ENCODE results near the gene TNNT1. TPM values are rescaled to one million over a fixed set of nuclear protein-coding genes. Genes with fewer than 3 reads are reported as not detected.
A peak's percentile ranks its signal among the peaks of the same experiment; 100 is the strongest.
"Not testable (repeated sequence)": the region's sequence is repeated elsewhere in the genome, so short reads cannot be mapped to it uniquely, and the experiment has no call there.

Gene TNNT1
- total and polyA plus RNA-seq, 2 experiments from 2014 or later: 11.5 to 32.1 TPM

DNA sequence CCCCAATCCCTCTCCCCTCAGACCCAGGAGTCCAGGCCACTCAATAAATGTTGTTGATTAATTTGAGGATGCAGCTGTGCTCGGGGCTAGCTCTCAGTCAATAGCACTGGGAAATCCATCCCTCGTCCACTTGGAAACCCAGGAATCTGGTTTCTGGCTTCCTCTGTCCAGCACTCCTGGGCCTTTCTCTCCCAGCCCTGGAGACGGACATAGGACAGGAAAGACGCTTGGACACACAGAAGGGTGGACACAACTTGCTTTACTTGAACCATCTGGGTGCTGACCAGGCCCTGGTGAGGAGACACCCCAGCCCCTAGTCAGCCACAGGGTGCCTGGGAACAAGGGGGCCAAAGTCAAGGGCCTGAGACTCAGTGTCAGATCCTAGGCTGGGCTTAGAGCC lies 9.4 kb upstream of the TNNT1 start:
- Histone ChIP-seq H4K20me1 (ENCODE audit: insufficient read depth, poor library complexity, severe bottlenecking) (no peaks in the 10 kb centered on the region), H3K9me2 (replicated peaks; ENCODE audit: insufficient read depth) (no peaks in the 10 kb centered on the region), H3K79me2 (no peaks in the 10 kb centered on the region), H3K4me1 (ENCODE audit: insufficient read depth) (no peaks in the 10 kb centered on the region), H3K9me3 (ENCODE audit: low read depth) (no peaks in the 10 kb centered on the region), H3K27ac (no peak overlapping the region), H2AFZ (no peak overlapping the region), H3K36me3 (replicated peaks; ENCODE audit: insufficient read depth, low read depth) (no peaks in the 10 kb centered on the region), H3K4me2 (no peak overlapping the region), H3K4me3 (no peak overlapping the region), H3K27me3 (peaks cover 41% of the 10 kb centered on the region)
- WGBS (ENCODE audit: low lambda C conversion rate, missing lambda C conversion rate): 58% methylated on average over 4 of the region's 4 CpGs
- TF ChIP-seq, protein P1, sequence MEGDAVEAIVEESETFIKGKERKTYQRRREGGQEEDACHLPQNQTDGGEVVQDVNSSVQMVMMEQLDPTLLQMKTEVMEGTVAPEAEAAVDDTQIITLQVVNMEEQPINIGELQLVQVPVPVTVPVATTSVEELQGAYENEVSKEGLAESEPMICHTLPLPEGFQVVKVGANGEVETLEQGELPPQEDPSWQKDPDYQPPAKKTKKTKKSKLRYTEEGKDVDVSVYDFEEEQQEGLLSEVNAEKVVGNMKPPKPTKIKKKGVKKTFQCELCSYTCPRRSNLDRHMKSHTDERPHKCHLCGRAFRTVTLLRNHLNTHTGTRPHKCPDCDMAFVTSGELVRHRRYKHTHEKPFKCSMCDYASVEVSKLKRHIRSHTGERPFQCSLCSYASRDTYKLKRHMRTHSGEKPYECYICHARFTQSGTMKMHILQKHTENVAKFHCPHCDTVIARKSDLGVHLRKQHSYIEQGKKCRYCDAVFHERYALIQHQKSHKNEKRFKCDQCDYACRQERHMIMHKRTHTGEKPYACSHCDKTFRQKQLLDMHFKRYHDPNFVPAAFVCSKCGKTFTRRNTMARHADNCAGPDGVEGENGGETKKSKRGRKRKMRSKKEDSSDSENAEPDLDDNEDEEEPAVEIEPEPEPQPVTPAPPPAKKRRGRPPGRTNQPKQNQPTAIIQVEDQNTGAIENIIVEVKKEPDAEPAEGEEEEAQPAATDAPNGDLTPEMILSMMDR (IDR thresholded peaks at IDR 0.05; ENCODE audit: poor library complexity): no peak
- TF ChIP-seq EZH2phosphoT487 (IDR thresholded peaks at IDR 0.05; ENCODE audit: low read depth, severe bottlenecking, unreplicated experiment) (no peak), EZH2 (IDR thresholded peaks at IDR 0.05; ENCODE audit: borderline replicate concordance) (no peak)
- no peak for DNase-seq (ENCODE audit: low spot score)

DNA sequence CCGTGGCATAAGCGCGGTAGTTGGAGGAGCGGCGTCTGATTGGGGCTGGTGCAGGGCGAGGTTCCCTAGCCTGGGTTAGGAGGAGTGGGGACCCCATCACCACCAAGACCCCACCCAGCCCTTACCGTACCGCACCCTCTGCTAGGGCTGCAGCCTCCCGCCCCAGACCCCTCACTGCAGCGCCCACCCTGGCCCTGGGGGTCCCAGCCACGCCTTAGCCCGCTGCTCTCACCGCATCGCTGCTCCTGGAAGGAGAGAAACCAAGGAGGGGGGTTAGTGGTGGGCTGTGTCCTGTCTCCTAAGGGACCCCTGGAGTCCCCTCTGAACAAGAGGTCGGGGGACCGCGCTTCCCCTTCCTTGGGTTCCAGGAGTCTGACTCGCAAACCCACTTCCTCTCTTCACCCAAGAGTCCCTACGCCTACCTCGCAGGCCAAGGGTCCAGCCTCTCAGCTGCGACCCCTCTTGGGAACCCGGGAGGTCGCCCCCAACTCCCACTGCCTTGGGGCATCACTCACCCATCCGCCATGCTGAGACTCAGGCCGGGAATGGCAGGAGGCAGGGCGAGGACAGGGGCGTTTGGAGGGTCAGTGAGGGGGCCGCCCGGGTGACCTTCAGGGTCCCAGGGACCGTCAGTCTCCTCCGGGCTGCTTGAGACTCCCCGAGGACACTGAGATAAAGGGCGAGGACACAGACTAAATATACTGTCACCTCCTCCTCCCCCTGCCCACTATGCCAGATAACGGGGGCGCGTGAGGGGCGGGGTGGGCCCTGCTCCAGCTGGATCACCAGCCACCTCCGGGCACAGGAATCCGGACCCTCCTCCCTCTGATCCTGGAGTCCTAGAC lies 8.3 kb upstream of the TNNT1 start, which contains the start of gene TNNI3:
TSS of gene TNNI3 (minus strand) at position 669 of the 845 bp plus-strand sequence. CDS start at position 526, 143 bp downstream.
- 62% methylated on average over 35 of the region's 39 CpGs for WGBS (ENCODE audit: low lambda C conversion rate, missing lambda C conversion rate)
- no peak within 1 kb of the TSS for H3K27ac ChIP-seq
- H3K4me1 ChIP-seq (ENCODE audit: insufficient read depth): no peaks in the 10 kb centered on the region
- H3K9me2 ChIP-seq (replicated peaks; ENCODE audit: insufficient read depth): no peaks in the 10 kb centered on the region
- peak within 1 kb of the TSS; percentile 77 for H3K4me2 ChIP-seq
- H3K27me3 ChIP-seq: peaks cover 39% of the 10 kb centered on the region
- H3K79me2 ChIP-seq: no peaks in the 10 kb centered on the region
- no peak within 1 kb of the TSS for H3K4me3 ChIP-seq
- H3K36me3 ChIP-seq (replicated peaks; ENCODE audit: insufficient read depth, low read depth): no peaks in the 10 kb centered on the region
- DNase-seq (ENCODE audit: low spot score): no peak
- H2AFZ ChIP-seq: no peak within 1 kb of the TSS
- H3K9me3 ChIP-seq (ENCODE audit: low read depth): no peaks in the 10 kb centered on the region
- no peaks in the 10 kb centered on the region for H4K20me1 ChIP-seq (ENCODE audit: insufficient read depth, poor library complexity, severe bottlenecking)
- TF ChIP-seq EZH2 (IDR thresholded peaks at IDR 0.05; ENCODE audit: borderline replicate concordance) (no peak), EZH2phosphoT487 (IDR thresholded peaks at IDR 0.05; ENCODE audit: low read depth, severe bottlenecking, unreplicated experiment) (no peak)
- TF ChIP-seq, protein P1 (IDR thresholded peaks at IDR 0.05; ENCODE audit: poor library complexity): no peak

DNA sequence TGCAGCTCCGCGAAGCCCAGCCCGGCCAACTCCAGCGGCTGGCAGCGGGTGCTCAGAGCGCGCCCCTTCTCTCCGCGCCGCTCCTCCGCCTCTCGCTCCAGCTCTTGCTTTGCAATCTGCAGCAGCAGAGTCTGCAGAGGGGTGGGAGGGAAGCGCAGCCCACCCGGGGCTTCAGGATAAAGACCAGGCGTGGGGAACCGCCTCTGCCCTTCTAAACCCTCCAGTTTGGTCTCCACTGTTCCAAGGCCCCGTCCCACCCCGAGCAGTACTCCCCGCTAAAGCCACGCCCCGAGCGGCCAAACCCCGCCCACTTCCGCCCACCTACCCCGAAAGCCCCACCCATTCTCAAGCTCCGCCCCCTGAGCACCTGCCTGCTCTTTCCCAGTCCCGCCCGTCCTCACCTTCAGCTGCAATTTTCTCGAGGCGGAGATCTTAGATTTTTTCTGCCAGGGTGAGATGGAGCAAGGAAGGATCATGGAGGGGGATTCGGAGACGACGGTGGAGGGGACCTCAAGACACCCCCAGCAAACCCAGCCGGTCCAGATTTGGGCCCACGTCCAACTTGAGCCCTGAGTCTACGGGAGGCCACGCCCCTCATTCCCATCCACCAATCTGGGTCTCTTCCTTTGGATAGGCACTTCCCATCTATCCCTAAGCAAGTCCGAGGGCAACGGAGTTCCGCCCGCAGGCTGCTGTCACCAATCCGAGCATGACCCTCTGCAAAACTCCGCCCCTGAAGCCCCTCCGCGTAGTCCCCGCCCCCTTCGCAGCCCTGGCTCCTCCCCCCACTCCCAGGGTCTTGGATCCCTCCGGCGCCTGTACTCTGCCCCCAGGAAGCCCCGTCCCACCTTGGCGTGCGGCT lies 7.4 kb upstream of the TNNT1 start:
- H3K79me2 ChIP-seq: no peaks in the 10 kb centered on the region
- H4K20me1 ChIP-seq (ENCODE audit: insufficient read depth, poor library complexity, severe bottlenecking): no peaks in the 10 kb centered on the region
- no peak overlapping the region for H3K27ac ChIP-seq
- 4% methylated on average over 42 of the region's 52 CpGs for WGBS (ENCODE audit: low lambda C conversion rate, missing lambda C conversion rate)
- H3K9me3 ChIP-seq (ENCODE audit: low read depth): no peaks in the 10 kb centered on the region
- H2AFZ ChIP-seq: peak overlapping the region; percentile 52
- no peak overlapping the region for H3K4me3 ChIP-seq
- peaks cover 30% of the 10 kb centered on the region for H3K27me3 ChIP-seq
- no peaks in the 10 kb centered on the region for H3K9me2 ChIP-seq (replicated peaks; ENCODE audit: insufficient read depth)
- H3K36me3 ChIP-seq (replicated peaks; ENCODE audit: insufficient read depth, low read depth): no peaks in the 10 kb centered on the region
- TF ChIP-seq EZH2phosphoT487 (IDR thresholded peaks at IDR 0.05; ENCODE audit: low read depth, severe bottlenecking, unreplicated experiment) (no peak), EZH2 (IDR thresholded peaks at IDR 0.05; ENCODE audit: borderline replicate concordance) (no peak)
- TF ChIP-seq, protein P1 (IDR thresholded peaks at IDR 0.05; ENCODE audit: poor library complexity): no peak
- H3K4me2 ChIP-seq: peak overlapping the region; percentile 77
- H3K4me1 ChIP-seq (ENCODE audit: insufficient read depth): no peaks in the 10 kb centered on the region
- peak; percentile 83 for DNase-seq (ENCODE audit: low spot score)

DNA sequence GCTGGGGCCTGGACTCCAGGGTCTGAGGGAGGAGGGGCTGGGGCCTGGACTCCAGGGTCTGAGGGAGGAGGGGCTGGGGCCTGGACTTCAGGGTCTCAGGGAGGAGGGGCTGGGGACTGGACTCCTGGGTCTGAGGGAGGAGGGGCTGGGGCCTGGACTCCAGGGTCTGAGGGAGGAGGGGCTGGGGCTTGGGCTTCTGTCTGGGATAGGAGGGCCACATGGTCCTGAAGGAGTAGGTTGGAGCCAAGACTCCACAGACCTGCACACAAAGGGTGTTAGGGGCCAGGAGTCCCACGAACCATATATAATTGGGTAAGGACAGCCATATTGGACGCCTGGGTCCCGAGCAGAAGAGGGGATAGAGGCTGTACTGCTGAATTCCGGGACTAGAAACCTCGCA lies 6.8 kb upstream of the TNNT1 start:
- not testable (repeated sequence) for H3K4me3 ChIP-seq; H3K4me1 ChIP-seq (ENCODE audit: insufficient read depth); H3K27ac ChIP-seq; H3K79me2 ChIP-seq; H3K9me3 ChIP-seq (ENCODE audit: low read depth); H3K36me3 ChIP-seq (replicated peaks; ENCODE audit: insufficient read depth, low read depth); DNase-seq (ENCODE audit: low spot score); H4K20me1 ChIP-seq (ENCODE audit: insufficient read depth, poor library complexity, severe bottlenecking); H3K9me2 ChIP-seq (replicated peaks; ENCODE audit: insufficient read depth)
- Histone ChIP-seq H3K4me2 (peak overlapping the region; percentile 77), H3K27me3 (peaks cover 24% of the 10 kb centered on the region), H2AFZ (peak overlapping the region; percentile 52)
- WGBS (ENCODE audit: low lambda C conversion rate, missing lambda C conversion rate): 6% methylated on average over 5 of the region's 5 CpGs
